ENCODE measurements around the gene TRIM29. TPM values are rescaled to one million over a fixed set of nuclear protein-coding genes. Genes with fewer than 3 reads are reported as not detected.
A peak's percentile ranks its signal among the peaks of the same experiment; 100 is the strongest.

Gene TRIM29
- total and polyA plus RNA-seq, 2 of the 13 experiments (the other 11 are each of a cell fraction or from before 2014, with no cell fraction given), result 0.86 TPM

- TF ChIP-seq ZNF543 (CRISPR knock-in tag; IDR thresholded peaks at IDR 0.05) (no peak), ZFY (CRISPR knock-in tag; IDR thresholded peaks at IDR 0.05) (no peak), NFE2L2 (IDR thresholded peaks at IDR 0.05; ENCODE audit: low read length) (no peak), ZNF550 (CRISPR knock-in tag; IDR thresholded peaks at IDR 0.05; ENCODE audit: borderline replicate concordance) (no peak), SYNCRIP (IDR thresholded peaks at IDR 0.05; ENCODE audit: insufficient read depth, low read depth, low read length) (no peak), MAF1 (CRISPR knock-in tag; IDR thresholded peaks at IDR 0.05; ENCODE audit: borderline replicate concordance) (no peak), ZXDC (CRISPR knock-in tag; IDR thresholded peaks at IDR 0.05) (no peak), HDAC2 (CRISPR knock-in tag; IDR thresholded peaks at IDR 0.05) (no peak), FUBP1 (CRISPR knock-in tag; IDR thresholded peaks at IDR 0.05; ENCODE audit: borderline replicate concordance) (no peak), CAMTA2 (CRISPR knock-in tag; IDR thresholded peaks at IDR 0.05; ENCODE audit: borderline replicate concordance) (no peak), ZNF768 (CRISPR knock-in tag; IDR thresholded peaks at IDR 0.05) (no peak), MYPOP (CRISPR knock-in tag; IDR thresholded peaks at IDR 0.05) (peak; percentile 42; the same call in 1 of the 2 replicates), PHB2 (IDR thresholded peaks at IDR 0.05; ENCODE audit: partially characterized antibody) (no peak), ZNF34 (CRISPR knock-in tag; IDR thresholded peaks at IDR 0.05; ENCODE audit: borderline replicate concordance) (0 out of 2 replicates have a peak, but pooled peaks have one; percentile 25), NR2F6 (IDR thresholded peaks at IDR 0.05) (no peak), NR2F6 (CRISPR knock-in tag; IDR thresholded peaks at IDR 0.05) (no peak), ZNF280B (CRISPR knock-in tag; IDR thresholded peaks at IDR 0.05; ENCODE audit: borderline replicate concordance) (no peak), NR0B2 (CRISPR knock-in tag; IDR thresholded peaks at IDR 0.05) (0 out of 2 replicates have a peak, but pooled peaks have one; percentile 23), PRDM15 (CRISPR knock-in tag; IDR thresholded peaks at IDR 0.05) (no peak)
Observed at GRCh38 chr11:120184371-120184945, 46.5 kb upstream of the TRIM29 start (continued).

Data from HepG2 (cell line).